NOMO-1 treated with dmso at 0.1 percent for 144 hours (cell line): Measurements from ENCODE around the gene DIS3L2.
A peak's percentile ranks its signal among the peaks of the same experiment; 100 is the strongest.
"Not testable (repeated sequence)": the region's sequence is repeated elsewhere in the genome, so short reads cannot be mapped to it uniquely, and the experiment has no call there.

Experiments
- DNase-seq: peaks from one replicate; lab custom pipeline; 2025; ENCODE audit not compliant: unreplicated experiment; lab: John Stamatoyannopoulos, UW

Gene DIS3L2

GRCh38 chr2:232006253-232006652 lies 44.7 kb downstream of the DIS3L2 start:
- no peak for DNase-seq

GRCh38 chr2:232008907-232009638 lies 47.6 kb downstream of the DIS3L2 start:
- DNase-seq, result no peak

GRCh38 chr2:232009639-232010274 lies 48.2 kb downstream of the DIS3L2 start:
- DNase-seq, result no peak

- peak; percentile 72 for DNase-seq
Measured at GRCh38 chr2:232013701-232014353, 52.3 kb downstream of the DIS3L2 start.

- DNase-seq, result no peak
Measured at GRCh38 chr2:232014681-232015080, 53.2 kb downstream of the DIS3L2 start.

- no peak for DNase-seq
Measured at GRCh38 chr2:232018181-232018580, 56.7 kb downstream of the DIS3L2 start.

GRCh38 chr2:232022718-232023117 lies 61.2 kb downstream of the DIS3L2 start:
- no peak for DNase-seq

- DNase-seq, result no peak
Measured at GRCh38 chr2:232023426-232023825, 61.9 kb downstream of the DIS3L2 start.

- DNase-seq, result no peak
Measured at GRCh38 chr2:232024457-232024856, 62.9 kb downstream of the DIS3L2 start.

GRCh38 chr2:232026910-232027309 lies 65.4 kb downstream of the DIS3L2 start:
- no peak for DNase-seq

GRCh38 chr2:232027530-232027929 lies 66.0 kb downstream of the DIS3L2 start:
- no peak for DNase-seq

- DNase-seq, result no peak
Measured at GRCh38 chr2:232028071-232028470, 66.6 kb downstream of the DIS3L2 start.

GRCh38 chr2:232028631-232029030 lies 67.1 kb downstream of the DIS3L2 start:
- no peak for DNase-seq

- no peak for DNase-seq
Measured at GRCh38 chr2:232029346-232029745, 67.8 kb downstream of the DIS3L2 start.

GRCh38 chr2:232030229-232030628 lies 68.7 kb downstream of the DIS3L2 start:
- DNase-seq, result no peak

- DNase-seq, result not testable (repeated sequence)
Measured at GRCh38 chr2:232035292-232035691, 73.8 kb downstream of the DIS3L2 start.

GRCh38 chr2:232036876-232037275 lies 75.4 kb downstream of the DIS3L2 start:
- DNase-seq, result not testable (repeated sequence)

GRCh38 chr2:232038251-232038880 lies 76.9 kb downstream of the DIS3L2 start:
- DNase-seq, result no peak

GRCh38 chr2:232038881-232039485 lies 77.5 kb downstream of the DIS3L2 start:
- DNase-seq, result no peak

GRCh38 chr2:232042911-232043574 lies 81.5 kb downstream of the DIS3L2 start:
- DNase-seq, result no peak

GRCh38 chr2:232043966-232044365 lies 82.5 kb downstream of the DIS3L2 start:
- DNase-seq, result no peak
